Effector memory CD4-positive, alpha-beta T cell (primary cell): ENCODE measurements around the gene RELCH.

Experiments
- DNase-seq, 3 donors: peaks; one replicate each; pipeline ENCODE4 v3.0.0-alpha.2; 2020
- H3K27ac ChIP-seq: 2 replicates; pipeline ENCODE4 v1.7.0; 2013; ENCODE audit warnings: mild to moderate bottlenecking, low read length, moderate library complexity; ENCODE audit not compliant: insufficient read depth, poor library complexity, severe bottlenecking
- H3K27me3 ChIP-seq: replicated peaks from 2 replicates; pipeline ENCODE4 v1.7.0; 2013; ENCODE audit warnings: mild to moderate bottlenecking, low read length; ENCODE audit not compliant: insufficient read depth, control insufficient read depth, poor library complexity, severe bottlenecking
- H3K36me3 ChIP-seq: 2 replicates; pipeline ENCODE4 v1.7.0; 2013; ENCODE audit warnings: mild to moderate bottlenecking, low read length, moderate library complexity; ENCODE audit not compliant: control insufficient read depth, insufficient read depth
- H3K4me1 ChIP-seq: 2 replicates; pipeline ENCODE4 v1.7.0; 2013; ENCODE audit warnings: low read length, mild to moderate bottlenecking; ENCODE audit not compliant: control insufficient read depth, insufficient read depth, poor library complexity, severe bottlenecking
- H3K4me3 ChIP-seq: 2 replicates; pipeline ENCODE4 v1.7.0; 2013; ENCODE audit warnings: low read length, low read depth, mild to moderate bottlenecking; ENCODE audit not compliant: insufficient read depth, poor library complexity, severe bottlenecking
- H3K9me3 ChIP-seq: 2 replicates; pipeline ENCODE4 v1.7.0; 2013; ENCODE audit warnings: mild to moderate bottlenecking, low read length, moderate library complexity; ENCODE audit not compliant: control insufficient read depth

RELCH gene

DNA sequence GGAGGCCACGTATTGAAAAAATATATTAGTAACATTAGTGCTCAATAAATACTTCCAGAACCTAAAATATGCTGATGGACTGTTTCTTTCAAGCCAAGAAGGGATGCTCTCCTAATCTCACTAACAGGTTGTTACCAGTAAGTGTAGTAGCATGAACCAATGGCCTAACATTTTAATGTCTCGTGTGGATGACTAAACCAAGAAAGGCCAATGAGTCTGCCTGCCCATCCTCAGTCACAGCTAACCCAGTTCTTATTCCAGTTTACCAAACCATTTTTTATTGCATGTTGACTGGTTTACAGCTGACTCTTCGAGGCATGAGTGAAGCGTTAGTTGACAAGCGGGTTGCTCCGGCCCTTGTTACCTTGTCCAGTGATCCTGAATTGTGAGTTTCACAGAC lies 93.0 kb downstream of the RELCH start:
- DNase-seq = no peak
- Histone ChIP-seq H3K9me3 (no peaks in the 10 kb centered on the region), H3K36me3 (peaks cover 15% of the 10 kb centered on the region), H3K4me3 (no peak overlapping the region), H3K4me1 (no peaks in the 10 kb centered on the region), H3K27me3 (no peaks in the 10 kb centered on the region), H3K27ac (no peak overlapping the region)

- no peak for DNase-seq
- Histone ChIP-seq H3K27me3 (no peaks in the 10 kb centered on the region), H3K9me3 (no peaks in the 10 kb centered on the region), H3K36me3 (peaks cover 22% of the 10 kb centered on the region), H3K4me1 (no peaks in the 10 kb centered on the region), H3K27ac (no peak overlapping the region), H3K4me3 (no peak overlapping the region)
These were observed 93.7 kb downstream of the RELCH start for GRCh38 chr18:62280786-62281185.

GRCh38 chr18:62281684-62282083 lies 94.6 kb downstream of the RELCH start:
- Histone ChIP-seq H3K4me1 (no peaks in the 10 kb centered on the region), H3K36me3 (peaks cover 22% of the 10 kb centered on the region), H3K9me3 (no peaks in the 10 kb centered on the region), H3K27me3 (no peaks in the 10 kb centered on the region), H3K4me3 (no peak overlapping the region), H3K27ac (no peak overlapping the region)
- DNase-seq = no peak

DNA sequence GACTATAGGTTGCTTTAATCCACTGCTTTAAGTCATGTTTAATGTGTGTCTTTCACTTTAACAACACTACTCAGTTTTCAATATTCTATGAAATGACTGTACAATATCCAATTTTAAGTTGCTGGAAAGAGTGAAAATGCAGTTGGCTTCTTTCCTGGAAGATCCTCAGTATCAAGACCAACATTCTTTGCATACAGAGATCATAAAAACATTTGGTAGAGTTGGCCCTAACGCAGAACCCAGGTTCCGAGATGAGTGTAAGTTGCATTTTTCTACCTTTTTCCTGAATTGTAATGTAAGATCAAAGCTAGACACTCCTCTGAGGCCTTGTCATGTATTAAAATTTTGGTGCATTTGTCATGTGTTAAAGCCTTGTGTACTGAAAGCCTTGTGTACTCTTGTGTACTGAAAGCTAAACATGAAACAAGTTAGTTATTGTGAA lies 95.2 kb downstream of the RELCH start:
- no peak for DNase-seq
- no peak overlapping the region for H3K4me3 ChIP-seq
- peaks cover 22% of the 10 kb centered on the region for H3K36me3 ChIP-seq
- no peaks in the 10 kb centered on the region for H3K9me3 ChIP-seq
- H3K27ac ChIP-seq = no peak overlapping the region
- no peaks in the 10 kb centered on the region for H3K27me3 ChIP-seq
- H3K4me1 ChIP-seq = no peaks in the 10 kb centered on the region

- Histone ChIP-seq H3K4me3 (no peak overlapping the region), H3K27ac (no peak overlapping the region), H3K36me3 (peaks cover 27% of the 10 kb centered on the region), H3K27me3 (no peaks in the 10 kb centered on the region), H3K9me3 (no peaks in the 10 kb centered on the region), H3K4me1 (no peaks in the 10 kb centered on the region)
- no peak for DNase-seq
These were observed 97.6 kb downstream of the RELCH start for GRCh38 chr18:62284637-62285036.

- Histone ChIP-seq H3K4me3 (no peak overlapping the region), H3K4me1 (no peaks in the 10 kb centered on the region), H3K27ac (no peak overlapping the region), H3K36me3 (peaks cover 27% of the 10 kb centered on the region), H3K9me3 (no peaks in the 10 kb centered on the region), H3K27me3 (no peaks in the 10 kb centered on the region)
- DNase-seq = no peak
These were observed 98.2 kb downstream of the RELCH start for GRCh38 chr18:62285281-62285680.

- H3K36me3 ChIP-seq = peaks cover 29% of the 10 kb centered on the region
- no peaks in the 10 kb centered on the region for H3K9me3 ChIP-seq
- no peak for DNase-seq
- no peaks in the 10 kb centered on the region for H3K4me1 ChIP-seq
- no peak overlapping the region for H3K27ac ChIP-seq
- H3K4me3 ChIP-seq = no peak overlapping the region
- no peaks in the 10 kb centered on the region for H3K27me3 ChIP-seq
These were observed 101.0 kb downstream of the RELCH start for GRCh38 chr18:62287781-62288664.

DNA sequence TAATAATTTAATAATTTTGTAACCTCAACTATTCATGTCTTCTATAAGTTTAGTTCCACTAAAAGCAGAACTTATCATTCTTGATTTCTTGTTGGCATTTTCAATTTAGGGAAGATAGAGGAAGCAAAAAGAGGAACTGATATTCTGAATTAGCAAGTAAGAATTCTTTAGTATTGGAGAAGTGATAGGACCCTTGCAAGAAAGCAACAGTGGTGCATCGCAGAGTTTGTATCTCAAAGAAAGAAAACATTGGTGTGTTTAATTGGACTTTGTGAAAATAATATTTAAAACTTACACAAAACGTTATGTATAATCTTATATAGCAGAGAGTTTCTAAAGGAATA lies 101.6 kb downstream of the RELCH start:
- no peak for DNase-seq
- no peaks in the 10 kb centered on the region for H3K4me1 ChIP-seq
- H3K36me3 ChIP-seq = peaks cover 30% of the 10 kb centered on the region
- no peaks in the 10 kb centered on the region for H3K9me3 ChIP-seq
- H3K27ac ChIP-seq = no peak overlapping the region
- H3K27me3 ChIP-seq = no peaks in the 10 kb centered on the region
- H3K4me3 ChIP-seq = no peak overlapping the region

DNA sequence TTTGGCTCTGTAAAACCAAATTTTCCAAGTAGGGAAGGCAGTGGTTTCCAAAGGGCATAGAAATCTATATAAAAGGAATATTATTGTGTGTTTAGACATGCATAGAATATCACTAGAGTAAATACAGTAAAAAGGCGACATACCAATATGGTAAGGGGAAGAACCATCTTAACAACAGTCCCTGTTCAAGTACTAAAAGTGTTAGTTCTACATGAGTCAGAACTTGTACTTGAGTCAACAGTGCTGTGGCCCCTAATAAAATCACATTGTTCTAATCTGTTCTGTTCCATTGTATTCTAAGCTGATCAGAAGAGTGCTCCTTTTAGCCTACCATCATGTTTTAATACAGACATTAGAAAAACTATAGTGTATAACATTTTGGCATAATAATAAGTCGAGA lies 102.0 kb downstream of the RELCH start:
- DNase-seq = no peak

GRCh38 chr18:62294073-62294472 lies 107.0 kb downstream of the RELCH start:
- no peaks in the 10 kb centered on the region for H3K27me3 ChIP-seq
- no peak for DNase-seq
- H3K36me3 ChIP-seq = peaks cover 30% of the 10 kb centered on the region
- H3K4me1 ChIP-seq = no peaks in the 10 kb centered on the region
- no peak overlapping the region for H3K27ac ChIP-seq
- no peaks in the 10 kb centered on the region for H3K9me3 ChIP-seq
- no peak overlapping the region for H3K4me3 ChIP-seq

More for the DNA sequence above, 102.0 kb downstream of the RELCH start:
- no peaks in the 10 kb centered on the region for H3K27me3 ChIP-seq
- no peaks in the 10 kb centered on the region for H3K9me3 ChIP-seq
- H3K27ac ChIP-seq = no peak overlapping the region
- H3K4me1 ChIP-seq = no peaks in the 10 kb centered on the region
- peaks cover 30% of the 10 kb centered on the region for H3K36me3 ChIP-seq
- no peak overlapping the region for H3K4me3 ChIP-seq
